ENCODE results near the gene DDX50.
A peak's percentile ranks its signal among the peaks of the same experiment; 100 is the strongest.

The DDX50 gene

DNA sequence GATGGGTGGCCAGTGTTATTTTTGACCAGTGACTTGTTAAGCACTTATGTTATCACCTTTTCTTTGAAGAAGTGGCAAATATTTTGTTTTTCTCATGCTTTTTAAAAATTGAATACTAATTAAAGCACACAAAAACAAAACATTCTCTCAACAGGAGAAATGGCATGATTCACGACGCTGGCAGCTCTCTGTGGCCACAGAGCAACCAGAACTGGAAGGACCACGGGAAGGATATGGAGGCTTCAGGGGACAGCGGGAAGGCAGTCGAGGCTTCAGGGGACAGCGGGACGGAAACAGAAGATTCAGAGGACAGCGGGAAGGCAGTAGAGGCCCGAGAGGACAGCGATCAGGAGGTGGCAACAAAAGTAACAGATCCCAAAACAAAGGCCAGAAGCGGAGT, 81.3 kb downstream of the DDX50 start:
- no peak for DNase-seq (ENCODE audit: low spot score)

DNA sequence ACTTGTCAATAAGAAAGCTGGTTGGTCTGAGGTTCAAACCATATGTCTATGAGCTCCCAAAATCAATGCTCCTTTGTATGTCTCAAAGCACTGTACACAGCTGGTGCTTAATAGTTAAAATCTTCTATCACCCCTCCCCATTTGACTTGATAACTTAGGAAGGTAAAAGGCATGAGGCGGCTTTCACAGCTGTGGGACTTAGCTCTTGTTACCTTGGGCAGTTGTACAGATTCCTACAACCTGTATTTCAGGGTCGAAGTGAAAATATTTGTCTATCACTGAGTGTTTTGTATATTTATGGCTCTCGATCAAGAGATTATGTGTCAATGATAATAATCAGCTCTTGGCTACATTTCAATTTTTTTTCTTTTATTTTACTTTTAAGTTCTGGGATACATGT, 86.5 kb downstream of the DDX50 start:
- no peak for DNase-seq (ENCODE audit: low spot score)

GRCh38 chr10:68988530-68989316, 87.6 kb downstream of the DDX50 start, which contains the start of gene KIFBP:
KIFBP (plus strand) TSS chr10:68988803; CDS start chr10:68988833, 30 bp downstream.
- DNase-seq (ENCODE audit: low spot score): peak; percentile 97

DNA sequence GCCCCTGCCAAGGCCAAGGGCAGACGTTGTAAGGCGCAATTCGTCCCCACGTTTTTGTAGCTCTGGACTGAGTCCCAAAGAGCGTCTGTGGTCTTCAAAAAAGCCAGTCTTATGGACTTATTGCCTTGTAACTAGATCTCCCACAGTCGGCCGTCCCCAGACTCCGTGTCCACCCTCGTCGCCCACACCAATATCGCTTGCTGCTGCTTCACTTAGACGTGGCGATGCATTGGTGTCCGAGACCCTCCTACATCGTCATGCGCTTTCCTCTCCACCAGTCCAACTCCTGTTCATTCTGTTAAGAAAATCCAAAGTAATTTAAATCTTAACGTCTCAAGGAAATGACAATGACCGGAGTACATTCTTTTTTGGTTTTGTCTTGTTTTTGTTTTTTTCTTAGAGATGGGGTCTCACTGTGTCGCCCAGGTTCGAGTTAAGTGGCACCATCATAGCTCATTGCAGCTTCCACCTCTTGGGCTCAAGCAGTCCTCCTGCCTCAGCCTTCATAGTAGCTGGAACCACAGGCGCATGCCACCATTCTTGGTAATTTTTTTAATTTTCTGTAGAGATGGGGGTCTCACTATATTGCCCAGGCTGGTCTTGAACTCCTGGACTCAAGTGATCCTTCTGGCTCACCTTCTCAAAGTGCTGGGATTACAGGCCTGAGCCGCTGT, 88.3 kb downstream of the DDX50 start:
- no peak for DNase-seq (ENCODE audit: low spot score)

DNA sequence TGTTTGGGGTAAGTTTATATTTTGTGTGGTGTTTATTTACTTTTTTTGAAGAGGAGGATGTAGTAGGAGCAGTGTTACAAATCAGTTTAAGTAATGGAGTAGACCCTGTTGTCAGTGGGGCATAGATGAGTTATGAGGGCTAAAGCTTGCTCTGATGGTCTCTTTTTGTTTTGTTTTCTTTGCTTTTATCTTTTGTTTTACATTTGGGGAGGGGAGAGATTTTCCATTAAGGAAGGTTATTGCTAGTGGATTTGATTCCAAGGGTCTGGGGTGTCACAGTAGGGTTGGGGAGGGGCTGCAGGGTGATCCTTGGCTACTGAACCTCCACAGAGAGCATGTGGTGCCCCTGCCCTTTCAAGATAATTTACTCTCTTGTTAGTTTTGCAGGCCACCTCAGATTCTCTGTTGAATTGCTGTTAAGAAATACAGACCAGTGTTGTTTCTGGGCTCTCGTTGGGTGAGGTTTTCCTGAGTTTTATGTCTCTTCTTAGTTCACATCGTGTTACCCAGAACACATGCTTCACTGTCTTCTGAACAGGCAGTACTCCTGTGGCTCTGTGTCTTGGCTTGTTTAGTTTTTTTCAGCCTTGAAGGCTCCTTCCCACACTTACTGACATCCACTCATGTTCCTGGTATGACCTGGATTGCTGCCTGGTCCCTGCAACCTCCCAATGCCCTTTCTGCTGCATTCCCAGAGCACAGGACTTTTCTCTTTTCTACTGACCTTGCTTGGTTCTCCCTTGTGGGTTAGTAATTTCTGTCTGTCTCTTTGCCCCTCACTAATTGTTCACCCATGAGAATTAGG, 91.7 kb downstream of the DDX50 start:
- DNase-seq (ENCODE audit: low spot score): no peak

Small RNA genes lying within 50 kb of the gene (small RNA-seq; reads per million reads assigned to genes)
- 0 reads per million in 2 experiments for gene RNU6-571P
